HFF-Myc (cell line): ENCODE data around the gene GNG12.

Experiments used
- DNase-seq: peaks from one replicate; pipeline ENCODE4 v3.0.0-alpha.2; 2011; ENCODE audit warnings: low read depth; ENCODE audit errors: extremely low read depth
- H3K4me3 ChIP-seq: replicated peaks from 2 replicates; pipeline ENCODE4 v1.5.1; 2011; ENCODE audit warnings: low read depth, mild to moderate bottlenecking, control low read depth, low read length
- TF ChIP-seq, protein P1 (sequence below): IDR thresholded peaks from 2 replicates; pipeline ENCODE4 v1.5.1; 2012; ENCODE audit warnings: mild to moderate bottlenecking, low read depth, low read length, control low read depth; ENCODE audit errors: missing control alignments

Gene GNG12

DNA sequence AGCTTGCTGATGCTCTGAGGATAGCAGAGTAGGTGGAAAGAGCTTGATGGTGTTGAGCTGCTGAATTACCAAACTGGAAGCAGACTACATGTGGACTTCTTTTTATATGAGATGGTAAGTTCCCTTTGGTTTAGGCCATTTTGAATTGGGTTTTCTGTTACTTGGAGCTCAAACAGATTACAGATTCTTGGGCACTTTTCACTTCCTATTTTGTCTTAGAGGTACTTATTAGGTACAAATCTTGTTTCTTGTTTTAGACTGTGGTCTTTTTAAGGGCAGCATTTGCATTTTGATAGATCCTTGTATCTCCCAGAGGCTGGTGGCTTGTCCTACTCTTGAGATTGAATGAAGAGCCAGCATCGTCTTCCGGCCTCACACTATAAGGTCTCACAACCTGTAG lies 78.1 kb downstream of the GNG12 start:
- TF ChIP-seq, protein P1, sequence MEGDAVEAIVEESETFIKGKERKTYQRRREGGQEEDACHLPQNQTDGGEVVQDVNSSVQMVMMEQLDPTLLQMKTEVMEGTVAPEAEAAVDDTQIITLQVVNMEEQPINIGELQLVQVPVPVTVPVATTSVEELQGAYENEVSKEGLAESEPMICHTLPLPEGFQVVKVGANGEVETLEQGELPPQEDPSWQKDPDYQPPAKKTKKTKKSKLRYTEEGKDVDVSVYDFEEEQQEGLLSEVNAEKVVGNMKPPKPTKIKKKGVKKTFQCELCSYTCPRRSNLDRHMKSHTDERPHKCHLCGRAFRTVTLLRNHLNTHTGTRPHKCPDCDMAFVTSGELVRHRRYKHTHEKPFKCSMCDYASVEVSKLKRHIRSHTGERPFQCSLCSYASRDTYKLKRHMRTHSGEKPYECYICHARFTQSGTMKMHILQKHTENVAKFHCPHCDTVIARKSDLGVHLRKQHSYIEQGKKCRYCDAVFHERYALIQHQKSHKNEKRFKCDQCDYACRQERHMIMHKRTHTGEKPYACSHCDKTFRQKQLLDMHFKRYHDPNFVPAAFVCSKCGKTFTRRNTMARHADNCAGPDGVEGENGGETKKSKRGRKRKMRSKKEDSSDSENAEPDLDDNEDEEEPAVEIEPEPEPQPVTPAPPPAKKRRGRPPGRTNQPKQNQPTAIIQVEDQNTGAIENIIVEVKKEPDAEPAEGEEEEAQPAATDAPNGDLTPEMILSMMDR, result no peak
- no peak for DNase-seq
- no peak overlapping the region for H3K4me3 ChIP-seq

DNA sequence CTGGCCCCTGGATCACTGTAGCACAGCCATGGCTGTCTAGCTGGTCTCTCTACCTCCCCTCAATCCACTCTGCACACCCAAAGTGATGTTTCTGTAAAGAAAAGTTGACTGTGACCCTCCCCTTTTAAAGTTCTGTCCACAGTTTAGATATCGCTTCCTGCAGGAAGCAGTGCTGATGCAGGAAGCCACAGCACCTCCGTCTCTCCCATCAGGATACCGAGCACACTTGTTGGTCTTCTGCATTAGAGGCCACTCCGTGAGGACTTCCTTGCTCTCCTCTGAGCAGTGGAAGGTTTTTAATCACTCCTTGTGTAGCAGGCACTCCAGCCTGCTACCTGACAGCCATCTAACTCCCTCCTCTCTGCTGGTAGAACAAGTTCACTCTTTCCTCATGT lies 78.7 kb downstream of the GNG12 start:
- no peak overlapping the region for H3K4me3 ChIP-seq
- TF ChIP-seq, protein P1, result no peak
- no peak for DNase-seq

DNA sequence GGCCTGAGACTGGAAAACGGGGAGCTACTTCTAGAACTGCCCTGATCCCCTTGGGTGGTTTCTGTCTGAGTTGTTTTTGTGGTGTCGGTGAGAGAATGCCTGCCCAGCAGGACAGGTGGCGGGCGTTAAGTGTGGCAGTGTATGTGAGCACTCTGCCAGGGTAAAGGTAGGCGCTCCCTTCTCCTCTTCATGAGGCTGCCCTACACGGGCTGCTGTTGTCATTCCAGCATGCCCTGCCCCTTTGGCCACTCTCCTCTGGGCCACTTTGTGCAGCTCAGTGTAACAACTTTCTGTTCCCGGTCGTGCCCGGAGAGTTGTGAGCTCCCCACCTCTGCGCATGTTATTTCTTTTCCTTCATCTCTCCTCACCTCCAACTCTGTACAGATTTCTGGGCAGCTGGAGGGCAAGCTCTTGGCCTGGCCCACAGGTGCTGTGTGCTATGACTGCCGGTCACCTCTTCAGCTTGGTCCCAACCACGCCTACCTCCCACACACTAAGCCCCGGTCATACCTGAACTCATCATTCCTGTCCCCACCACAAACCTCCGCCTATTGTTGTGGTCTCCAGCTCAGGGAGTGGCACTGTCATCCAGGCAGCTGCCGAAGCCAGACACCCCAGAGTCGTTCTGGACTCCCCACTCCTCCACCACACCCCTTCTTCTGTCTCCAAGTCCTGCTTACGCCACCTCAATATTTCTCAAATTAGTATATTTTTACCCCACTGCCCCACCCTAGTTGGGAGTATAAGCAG lies 79.3 kb downstream of the GNG12 start:
- TF ChIP-seq, protein P1, result no peak
- no peak for DNase-seq
- no peak overlapping the region for H3K4me3 ChIP-seq

DNA sequence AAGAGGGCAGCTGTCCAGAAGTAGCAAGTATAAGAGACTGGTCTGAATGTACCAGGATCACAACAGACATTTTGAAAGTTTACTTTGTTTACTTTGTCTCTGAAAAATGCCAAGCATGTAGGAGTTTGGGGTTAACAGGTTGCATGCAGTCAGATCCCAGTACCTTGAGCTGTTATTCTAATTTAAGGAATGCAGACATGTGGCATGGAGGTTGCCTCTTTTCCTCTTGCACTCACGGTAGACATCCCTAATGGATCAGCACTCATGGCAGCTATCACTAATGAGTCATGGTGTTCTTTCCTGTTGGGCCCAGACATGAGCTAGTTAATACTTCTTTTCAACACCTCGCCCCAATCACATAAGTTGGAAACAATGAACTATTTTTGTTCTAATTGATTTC lies 81.0 kb downstream of the GNG12 start:
- no peak overlapping the region for H3K4me3 ChIP-seq
- TF ChIP-seq, protein P1, result no peak
- no peak for DNase-seq

DNA sequence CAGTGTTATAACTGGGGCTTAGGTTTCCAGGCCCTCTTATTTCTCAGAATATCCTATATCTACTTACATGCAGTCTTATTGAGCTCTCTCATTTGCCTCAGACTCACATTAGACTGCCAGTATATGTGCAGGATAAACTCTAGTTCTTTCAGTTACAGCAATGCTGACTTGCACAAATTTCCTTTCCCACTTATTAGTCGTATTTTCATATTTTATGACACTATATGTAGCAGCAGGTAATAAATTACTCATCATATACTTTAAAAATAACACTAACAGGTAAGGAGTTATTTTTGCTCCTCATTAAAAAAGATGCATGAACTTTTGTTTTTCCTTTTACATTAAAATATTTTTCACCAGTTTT lies 82.6 kb downstream of the GNG12 start:
- no peak overlapping the region for H3K4me3 ChIP-seq
- TF ChIP-seq, protein P1, result no peak
- no peak for DNase-seq

DNA sequence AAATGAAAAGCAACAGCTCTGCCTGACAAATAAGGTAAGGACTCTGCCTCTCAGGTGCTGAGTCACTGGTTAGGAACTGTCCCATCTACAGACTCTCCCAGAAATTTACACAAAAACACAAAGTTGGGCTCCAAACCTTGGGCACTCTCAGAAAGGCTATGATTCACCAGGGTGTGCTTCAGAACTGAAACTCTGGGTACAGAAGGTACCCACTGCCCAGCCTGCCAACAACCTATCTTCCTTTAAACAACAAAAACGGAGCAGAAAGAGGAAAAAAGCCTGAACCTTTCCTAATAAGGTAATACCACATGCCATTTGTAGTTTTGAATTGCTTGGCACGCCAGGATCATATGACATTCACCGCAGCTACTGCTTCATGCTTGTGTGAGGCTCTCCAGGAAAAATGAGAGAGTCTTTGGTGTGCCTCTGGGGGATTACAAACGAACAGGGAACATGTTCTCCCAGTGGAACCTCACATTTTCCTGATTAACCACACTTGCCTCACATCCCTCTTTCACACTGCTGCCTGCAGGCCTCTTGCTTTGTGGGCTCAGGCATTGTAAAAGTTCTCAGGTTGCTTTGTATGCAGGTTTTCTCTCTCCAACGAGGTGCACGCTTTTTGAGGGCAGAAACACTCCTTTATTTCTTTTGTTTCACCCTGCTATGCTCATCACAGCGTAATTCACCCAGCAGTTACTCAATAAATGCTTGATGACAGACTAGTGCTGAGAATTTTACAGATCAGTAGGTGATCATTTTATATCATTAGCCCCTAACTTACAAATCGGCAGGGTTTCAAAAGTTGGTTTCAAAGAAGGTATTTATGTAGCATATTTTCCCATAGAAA lies 83.2 kb downstream of the GNG12 start:
- TF ChIP-seq, protein P1, result no peak
- DNase-seq, result peak; percentile 81
- 0 out of 2 replicates have a peak overlapping the region, but pooled peaks have one; percentile 7 for H3K4me3 ChIP-seq
